ENCODE results near the gene PARD3.

PARD3 gene

GRCh38 chr10:34177445-34177844 is 637.7 kb downstream of the PARD3 start:
- no peaks in the 10 kb centered on the region for H3K27me3 ChIP-seq (replicated peaks; ENCODE audit: control insufficient read depth, insufficient read depth, low read length)
- DNase-seq (ENCODE audit: extremely low read depth, insufficient read length) = no peak
- H3K4me3 ChIP-seq (replicated peaks; ENCODE audit: low read depth, low read length) = no peak overlapping the region
- TF ChIP-seq CTCF (IDR thresholded peaks at IDR 0.05; ENCODE audit: insufficient read depth, low read length, poor library complexity, severe bottlenecking) = no peak
- H3K36me3 ChIP-seq (ENCODE audit: control insufficient read depth, insufficient read depth, low read length) = no peaks in the 10 kb centered on the region

GRCh38 chr10:34176351-34176750 is 638.7 kb downstream of the PARD3 start:
- no peak for TF ChIP-seq CTCF (IDR thresholded peaks at IDR 0.05; ENCODE audit: insufficient read depth, low read length, poor library complexity, severe bottlenecking)
- no peak for DNase-seq (ENCODE audit: extremely low read depth, insufficient read length)
- H3K36me3 ChIP-seq (ENCODE audit: control insufficient read depth, insufficient read depth, low read length) = no peaks in the 10 kb centered on the region
- no peak overlapping the region for H3K4me3 ChIP-seq (replicated peaks; ENCODE audit: low read depth, low read length)
- H3K27me3 ChIP-seq (replicated peaks; ENCODE audit: control insufficient read depth, insufficient read depth, low read length) = no peaks in the 10 kb centered on the region

GRCh38 chr10:34175121-34175520 is 640.0 kb downstream of the PARD3 start:
- TF ChIP-seq CTCF (IDR thresholded peaks at IDR 0.05; ENCODE audit: insufficient read depth, low read length, poor library complexity, severe bottlenecking) = no peak
- DNase-seq (ENCODE audit: extremely low read depth, insufficient read length) = no peak
- H3K4me3 ChIP-seq (replicated peaks; ENCODE audit: low read depth, low read length) = no peak overlapping the region
- H3K27me3 ChIP-seq (replicated peaks; ENCODE audit: control insufficient read depth, insufficient read depth, low read length) = no peaks in the 10 kb centered on the region
- H3K36me3 ChIP-seq (ENCODE audit: control insufficient read depth, insufficient read depth, low read length) = no peaks in the 10 kb centered on the region

- Histone ChIP-seq H3K27me3 (replicated peaks; ENCODE audit: control insufficient read depth, insufficient read depth, low read length) (no peaks in the 10 kb centered on the region), H3K4me3 (replicated peaks; ENCODE audit: low read depth, low read length) (no peak overlapping the region), H3K36me3 (ENCODE audit: control insufficient read depth, insufficient read depth, low read length) (no peaks in the 10 kb centered on the region)
- no peak for TF ChIP-seq CTCF (IDR thresholded peaks at IDR 0.05; ENCODE audit: insufficient read depth, low read length, poor library complexity, severe bottlenecking)
- DNase-seq (ENCODE audit: extremely low read depth, insufficient read length) = no peak
Observed at GRCh38 chr10:34172936-34173533, 642.1 kb downstream of the PARD3 start.

GRCh38 chr10:34171957-34172527 is 643.1 kb downstream of the PARD3 start:
- TF ChIP-seq CTCF (IDR thresholded peaks at IDR 0.05; ENCODE audit: insufficient read depth, low read length, poor library complexity, severe bottlenecking) = no peak
- H3K4me3 ChIP-seq (replicated peaks; ENCODE audit: low read depth, low read length) = no peak overlapping the region
- no peaks in the 10 kb centered on the region for H3K36me3 ChIP-seq (ENCODE audit: control insufficient read depth, insufficient read depth, low read length)
- no peaks in the 10 kb centered on the region for H3K27me3 ChIP-seq (replicated peaks; ENCODE audit: control insufficient read depth, insufficient read depth, low read length)
- DNase-seq (ENCODE audit: extremely low read depth, insufficient read length) = no peak

- Histone ChIP-seq H3K27me3 (replicated peaks; ENCODE audit: control insufficient read depth, insufficient read depth, low read length) (no peaks in the 10 kb centered on the region), H3K4me3 (replicated peaks; ENCODE audit: low read depth, low read length) (no peak overlapping the region), H3K36me3 (ENCODE audit: control insufficient read depth, insufficient read depth, low read length) (no peaks in the 10 kb centered on the region)
- no peak for TF ChIP-seq CTCF (IDR thresholded peaks at IDR 0.05; ENCODE audit: insufficient read depth, low read length, poor library complexity, severe bottlenecking)
- no peak for DNase-seq (ENCODE audit: extremely low read depth, insufficient read length)
Observed at GRCh38 chr10:34169677-34170076, 645.4 kb downstream of the PARD3 start.

Data from GM06990 (cell line).